Measurements from ENCODE around the gene LARP4.

GRCh38 chr12:50507474-50507838 lies 106.8 kb downstream of the LARP4 start:
- TF ChIP-seq CTCF (conservative IDR thresholded peaks at IDR 0.05; ENCODE audit: low read length): no peak
- no peak for TF ChIP-seq EZH2phosphoT487 (IDR thresholded peaks at IDR 0.05; ENCODE audit: borderline replicate concordance, low read depth, low read length)
